HFFc6 (cell line): Measurements from ENCODE around the gene TJP1. TPM values are rescaled to one million over a fixed set of nuclear protein-coding genes. Genes with fewer than 3 reads are reported as not detected.

Experiments used
- DNase-seq: peaks from one replicate; pipeline ENCODE4 v3.0.0-alpha.2; 2018
- H3K27ac Mint-ChIP-seq: 2 replicates; pipeline ENCODE4 v1.8.0; 2020; ENCODE audit warnings: mild to moderate bottlenecking, mixed read lengths
- H3K27me3 Mint-ChIP-seq: 2 replicates; pipeline ENCODE4 v1.8.0; 2021; ENCODE audit warnings: mild to moderate bottlenecking, moderate library complexity, mixed read lengths; ENCODE audit not compliant: insufficient read depth
- H3K36me3 Mint-ChIP-seq: 2 replicates; pipeline ENCODE4 v1.8.0; 2021; ENCODE audit warnings: low read depth, mixed read lengths
- H3K4me1 Mint-ChIP-seq: 2 replicates; pipeline ENCODE4 v1.8.0; 2020; ENCODE audit warnings: low read depth, mixed read lengths
- H3K4me3 Mint-ChIP-seq: 2 replicates; pipeline ENCODE4 v1.8.0; 2020; ENCODE audit warnings: mild to moderate bottlenecking, moderate library complexity, mixed read lengths
- H3K9me3 Mint-ChIP-seq: 2 replicates; pipeline ENCODE4 v1.8.0; 2020; ENCODE audit warnings: mild to moderate bottlenecking, mixed read lengths
- CTCF ChIP-seq: fragments of 200-600 bp; sonication (generic); IDR thresholded peaks from 2 replicates; pipeline ENCODE4 v1.5.0; 2021; ENCODE audit warnings: antibody characterized with exemption, mild to moderate bottlenecking
- total RNA-seq, 6 experiments: library from RNA; stranded (reverse); fragmentation: NEBNext Ultra II Directional; extraction: Animal tissue kit (Norgen Biotek cat#: 25700); gene quantifications; 2 replicates in 1 of 6; 3 replicates in 5 of 6; pipeline ENCODE4 v1.2.3, GENCODE V29; 2021

TJP1 gene
- total RNA-seq, 6 experiments from 2014 or later, result 60.1 to 76.3 (median 70.4) TPM

GRCh38 chr15:29825227-29825626, 3.0 kb upstream of the TJP1 start:
- no peaks in the 10 kb centered on the region for H3K36me3 Mint-ChIP-seq
- no peak overlapping the region for H3K27ac Mint-ChIP-seq
- TF ChIP-seq CTCF, result no peak
- peaks cover 2% of the 10 kb centered on the region; the same call in 1 of the 2 replicates for H3K27me3 Mint-ChIP-seq
- peaks cover 25% of the 10 kb centered on the region for H3K4me1 Mint-ChIP-seq
- no peak for DNase-seq
- no peaks in the 10 kb centered on the region for H3K9me3 Mint-ChIP-seq
- no peak overlapping the region for H3K4me3 Mint-ChIP-seq

GRCh38 chr15:29822684-29823459, 604 bp upstream of the TJP1 start:
- H3K4me3 Mint-ChIP-seq, result peak overlapping the region; percentile 91
- H3K27me3 Mint-ChIP-seq, result peaks cover 2% of the 10 kb centered on the region; the same call in 1 of the 2 replicates
- H3K36me3 Mint-ChIP-seq, result no peaks in the 10 kb centered on the region
- H3K4me1 Mint-ChIP-seq, result peaks cover 42% of the 10 kb centered on the region
- peak; percentile 86 for DNase-seq
- no peak for TF ChIP-seq CTCF
- H3K9me3 Mint-ChIP-seq, result no peaks in the 10 kb centered on the region
- peak overlapping the region; percentile 97 for H3K27ac Mint-ChIP-seq

GRCh38 chr15:29821416-29822099, 710 bp downstream of the TJP1 start:
- H3K9me3 Mint-ChIP-seq, result no peaks in the 10 kb centered on the region
- TF ChIP-seq CTCF, result peak; percentile 57
- H3K27me3 Mint-ChIP-seq, result no peaks in the 10 kb centered on the region; the same call in 1 of the 2 replicates
- H3K4me1 Mint-ChIP-seq, result peaks cover 53% of the 10 kb centered on the region
- peak overlapping the region; percentile 94 for H3K4me3 Mint-ChIP-seq
- peak overlapping the region; percentile 97 for H3K27ac Mint-ChIP-seq
- H3K36me3 Mint-ChIP-seq, result peaks cover 8% of the 10 kb centered on the region
- DNase-seq, result peak; percentile 81

- Mint-ChIP-seq H3K36me3 (peaks cover 8% of the 10 kb centered on the region), H3K27me3 (no peaks in the 10 kb centered on the region), H3K9me3 (no peaks in the 10 kb centered on the region), H3K4me3 (peak overlapping the region; percentile 94), H3K27ac (peak overlapping the region; percentile 18; the same call in 1 of the 2 replicates), H3K4me1 (peaks cover 60% of the 10 kb centered on the region)
- no peak for DNase-seq
- TF ChIP-seq CTCF, result no peak
Measured at GRCh38 chr15:29820394-29821154, 1.7 kb downstream of the TJP1 start.

- no peak for TF ChIP-seq CTCF
- H3K4me3 Mint-ChIP-seq, result peak overlapping the region; percentile 94
- H3K27me3 Mint-ChIP-seq, result no peaks in the 10 kb centered on the region
- DNase-seq, result no peak
- peaks cover 60% of the 10 kb centered on the region for H3K4me1 Mint-ChIP-seq
- no peaks in the 10 kb centered on the region for H3K9me3 Mint-ChIP-seq
- peak overlapping the region; percentile 26; the same call in 1 of the 2 replicates for H3K27ac Mint-ChIP-seq
- H3K36me3 Mint-ChIP-seq, result peaks cover 8% of the 10 kb centered on the region
Measured at GRCh38 chr15:29819979-29820378, 2.3 kb downstream of the TJP1 start.
